GM12878 (cell line): ENCODE measurements around the gene PLA2G6. TPM values are rescaled to one million over a fixed set of nuclear protein-coding genes. Genes with fewer than 3 reads are reported as not detected.

Source experiments
- ATAC-seq: fragments of 200-7000 bp; cut with Tn5 transposase; 3 replicates; pipeline ENCODE4 v1.9.1; 2020; ENCODE audit warnings: mild to moderate bottlenecking, moderate library complexity
- BruUV-seq: library from RNA; stranded (reverse); fragments of 400-500 nt; replicated peaks from 2 replicates; lab custom pipeline; 2021; lab: Mats Ljungman, UMichigan
- CTCF ChIA-PET: fragments of 300-600 bp; sonication (Branson Sonifier 250); formaldehyde crosslinking; extraction: SDS; loops from one replicate; lab custom pipeline; 2021; ENCODE audit warnings: inconsistent platforms; lab: Yijun Ruan, JAX
- POLR2A ChIA-PET: fragments of 350-600 bp; formaldehyde crosslinking; extraction: SDS; loops from one replicate; lab custom pipeline; 2021; ENCODE audit warnings: inconsistent platforms; lab: Charles Lee
- RAD21 ChIA-PET: fragments of 300-600 bp; sonication (Branson Sonifier 250); formaldehyde crosslinking; loops from one replicate; lab custom pipeline; 2023; ENCODE audit warnings: antibody characterized with exemption; ENCODE audit not compliant: unreplicated experiment; lab: Charles Lee
- SMC1A ChIA-PET: fragments of 300-600 bp; sonication (Branson Sonifier 250); formaldehyde crosslinking; loops from one replicate; lab custom pipeline; 2023; ENCODE audit not compliant: unreplicated experiment, uncharacterized antibody; lab: Charles Lee
- DNase-seq: peaks from one replicate; pipeline ENCODE4 v3.0.0-alpha.2; 2011; ENCODE audit warnings: low read depth, low spot score
- FAIRE-seq: peaks from 3 replicates; lab custom pipeline; 2011; peaks lifted over from hg19 to GRCh38; lab: Jason Lieb, UNC
- H2AFZ ChIP-seq: 2 replicates; pipeline ENCODE4 v1.6.0; 2011; ENCODE audit warnings: low read depth, low read length, control low read depth; ENCODE audit not compliant: control insufficient read depth
- H3K27ac ChIP-seq: 2 replicates; pipeline ENCODE4 v1.5.1; 2011; ENCODE audit warnings: control low read depth; ENCODE audit not compliant: control insufficient read depth, insufficient read depth
- H3K27me3 ChIP-seq, 2 experiments: replicated peaks in 1 of 2; 2 replicates each; pipeline versions ENCODE4 v1.6.0 to v1.6.1; 2011; ENCODE audit warnings: low read length in 1 of 2; ENCODE audit not compliant: control insufficient read depth in 2 of 2, insufficient read depth in 2 of 2
- H3K36me3 ChIP-seq, 2 experiments: 2 replicates each; pipeline ENCODE4 v1.5.1; 2011; ENCODE audit warnings: low read length in 1 of 2; ENCODE audit not compliant: control insufficient read depth in 2 of 2, insufficient read depth in 2 of 2
- H3K4me1 ChIP-seq: 2 replicates; pipeline ENCODE4 v1.6.1; 2011; ENCODE audit warnings: mild to moderate bottlenecking, low read length, moderate library complexity, mixed read lengths; ENCODE audit not compliant: control insufficient read depth, insufficient read depth
- H3K4me2 ChIP-seq: 2 replicates; pipeline ENCODE4 v1.6.0; 2011; ENCODE audit warnings: control low read depth; ENCODE audit not compliant: control insufficient read depth, insufficient read depth
- H3K4me3 ChIP-seq: fragments of 200-600 bp; sonication (generic); 2 replicates; pipeline ENCODE4 v1.5.1; 2016
- H3K79me2 ChIP-seq: 2 replicates; pipeline ENCODE4 v1.6.0; 2011; ENCODE audit warnings: low read length; ENCODE audit not compliant: control insufficient read depth, insufficient read depth
- H3K9ac ChIP-seq: 2 replicates; pipeline ENCODE4 v1.8.0; 2011; ENCODE audit warnings: low read length, control low read depth, mixed read lengths; ENCODE audit not compliant: control insufficient read depth, insufficient read depth
- H3K9me3 ChIP-seq: replicated peaks from 3 replicates; pipeline ENCODE4 v1.5.1; 2011; ENCODE audit warnings: mild to moderate bottlenecking, low read length; ENCODE audit not compliant: control insufficient read depth, insufficient read depth
- H4K20me1 ChIP-seq: 2 replicates; pipeline ENCODE4 v1.6.0; 2011; ENCODE audit not compliant: control insufficient read depth, insufficient read depth
- ATF7 ChIP-seq: fragments of 450-650 bp; IDR thresholded peaks from 2 replicates; pipeline ENCODE4 v1.6.1; 2016; ENCODE audit warnings: low read depth, mild to moderate bottlenecking
- CREM ChIP-seq: IDR thresholded peaks from 2 replicates; pipeline ENCODE4 v1.6.1; 2014; ENCODE audit warnings: antibody characterized with exemption, low read depth
- DPF2 ChIP-seq: fragments of 450-650 bp; IDR thresholded peaks from 2 replicates; pipeline ENCODE4 v1.6.1; 2017; ENCODE audit warnings: mild to moderate bottlenecking
- FOXM1 ChIP-seq: IDR thresholded peaks from 2 replicates; pipeline ENCODE4 v1.6.1; 2012; ENCODE audit warnings: low read depth, mild to moderate bottlenecking, inconsistent platforms, low read length, moderate library complexity
- MXI1 ChIP-seq: fragments of 150-350 bp; IDR thresholded peaks from 2 replicates; pipeline ENCODE4 v1.6.1; 2011; ENCODE audit warnings: low read depth, mild to moderate bottlenecking, inconsistent platforms, low read length, improper control_type of control experiment
- MYC ChIP-seq: IDR thresholded peaks from 2 replicates; pipeline ENCODE4 v1.6.1; 2011; ENCODE audit warnings: mild to moderate bottlenecking, low read length, moderate library complexity, inconsistent platforms; ENCODE audit not compliant: insufficient read depth, insufficient replicate concordance, insufficient read length, severe bottlenecking
- NR2C2 ChIP-seq: IDR thresholded peaks from 2 replicates; pipeline ENCODE4 v1.6.1; 2011; ENCODE audit warnings: borderline replicate concordance, low read depth; ENCODE audit not compliant: control insufficient read depth, insufficient read length
- NR2F1 ChIP-seq: fragments of 450-650 bp; conservative IDR thresholded peaks from 2 replicates; pipeline ENCODE4 v1.6.1; 2017; ENCODE audit warnings: mild to moderate bottlenecking
- SMAD1 ChIP-seq: fragments of 450-650 bp; IDR thresholded peaks from 2 replicates; pipeline ENCODE4 v1.6.1; 2018; ENCODE audit warnings: mild to moderate bottlenecking, low read depth; ENCODE audit not compliant: partially characterized antibody
- ZBTB11 ChIP-seq: fragments of 450-650 bp; formaldehyde crosslinking; IDR thresholded peaks from 2 replicates; pipeline ENCODE4 v1.5.0; 2022; ENCODE audit warnings: mild to moderate bottlenecking, missing genetic modification characterization
- ZNF274 ChIP-seq: IDR thresholded peaks from one replicate; pipeline ENCODE4 v1.8.0; 2011; ENCODE audit not compliant: insufficient read length, insufficient read depth
- WGBS: methylation state at CpG from one replicate; pipeline ENCODE4 v1.1.6; 2016; ENCODE audit warnings: low lambda C conversion rate; ENCODE audit not compliant: insufficient replicate concordance, insufficient coverage; ENCODE audit errors: missing lambda C conversion rate; 5-methylcytosine and 5-hydroxymethylcytosine counted together
- in situ Hi-C: fragments of 300-500 bp; cut with MboI; formaldehyde crosslinking; loops from 9 replicates; pipeline ENCODE4 v1.14.3; 2018; ENCODE audit warnings: mixed read lengths
- intact Hi-C: fragments of 100-400 bp; cut with micrococcal nuclease; formaldehyde crosslinking; loops from one replicate; pipeline ENCODE4 v1.14.2; 2022; ENCODE audit not compliant: unreplicated experiment
- polyA plus RNA-seq, 11 experiments: library from polyadenylated mRNA; depleted of rRNA in 4 of 11; unstranded in 6 of 11; stranded (reverse) in 5 of 11; fragments of >200 nt; fragmentation: Nextera tagmentation in 4 of 11; fragmentation: Illumina TruSeq in 1 of 11; extraction: Ambion mirVana in 4 of 11; extraction: Trizol in 1 of 11; gene quantifications; 1 replicate in 1 of 11; 2 replicates in 10 of 11; pipeline versions ENCODE4 v1.2.1 to v1.2.3, GENCODE V29; 2011 to 2016; ENCODE audit warnings: inconsistent platforms in 2 of 11, missing spikeins in 2 of 11, low read depth in 1 of 11
- total RNA-seq, 4 experiments: library from RNA; depleted of rRNA in 3 of 4; stranded (reverse); fragments of >200 nt in 3 of 4; fragmentation: Illumina TruSeq in 1 of 4; extraction: Trizol in 1 of 4; gene quantifications; 2 replicates each; pipeline versions ENCODE4 v1.2.1 to v1.2.3, GENCODE V29; 2013 to 2021
- TF ChIP-seq, protein P1 (sequence below): fragments of 450-650 bp; formaldehyde crosslinking; IDR thresholded peaks from 2 replicates; pipeline ENCODE4 v1.4.0; 2020; ENCODE audit warnings: mild to moderate bottlenecking, moderate library complexity

The PLA2G6 gene
- total and polyA plus RNA-seq, 10 of the 15 experiments (the other 5 are each of a cell fraction or from before 2014, with no cell fraction given): 0.15 to 42.2 (median 15.8) TPM

DNA sequence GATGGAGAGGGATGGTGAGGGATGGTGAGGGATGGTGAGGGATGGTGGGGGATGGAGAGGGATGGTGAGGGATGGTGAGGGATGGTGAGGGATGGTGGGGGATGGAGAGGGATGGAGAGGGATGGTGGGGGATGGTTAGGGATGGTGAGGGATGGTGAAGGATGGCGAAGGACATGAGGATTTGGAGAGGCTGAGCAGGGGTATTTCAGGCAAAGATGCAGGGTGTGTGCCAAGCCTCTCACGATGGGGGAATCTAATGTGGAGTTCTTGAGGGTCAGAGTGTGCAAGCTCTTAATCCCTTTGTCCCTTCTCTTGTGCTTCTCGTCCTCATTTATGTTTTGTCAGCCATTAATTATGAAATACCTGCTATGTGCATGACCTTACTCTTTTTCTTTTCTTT, 7.5 kb upstream of the PLA2G6 start:
- FAIRE-seq: peak; percentile 84
- no peaks in the 10 kb centered on the region for H3K36me3 ChIP-seq
- POLR2A ChIA-PET: no interaction called here

DNA sequence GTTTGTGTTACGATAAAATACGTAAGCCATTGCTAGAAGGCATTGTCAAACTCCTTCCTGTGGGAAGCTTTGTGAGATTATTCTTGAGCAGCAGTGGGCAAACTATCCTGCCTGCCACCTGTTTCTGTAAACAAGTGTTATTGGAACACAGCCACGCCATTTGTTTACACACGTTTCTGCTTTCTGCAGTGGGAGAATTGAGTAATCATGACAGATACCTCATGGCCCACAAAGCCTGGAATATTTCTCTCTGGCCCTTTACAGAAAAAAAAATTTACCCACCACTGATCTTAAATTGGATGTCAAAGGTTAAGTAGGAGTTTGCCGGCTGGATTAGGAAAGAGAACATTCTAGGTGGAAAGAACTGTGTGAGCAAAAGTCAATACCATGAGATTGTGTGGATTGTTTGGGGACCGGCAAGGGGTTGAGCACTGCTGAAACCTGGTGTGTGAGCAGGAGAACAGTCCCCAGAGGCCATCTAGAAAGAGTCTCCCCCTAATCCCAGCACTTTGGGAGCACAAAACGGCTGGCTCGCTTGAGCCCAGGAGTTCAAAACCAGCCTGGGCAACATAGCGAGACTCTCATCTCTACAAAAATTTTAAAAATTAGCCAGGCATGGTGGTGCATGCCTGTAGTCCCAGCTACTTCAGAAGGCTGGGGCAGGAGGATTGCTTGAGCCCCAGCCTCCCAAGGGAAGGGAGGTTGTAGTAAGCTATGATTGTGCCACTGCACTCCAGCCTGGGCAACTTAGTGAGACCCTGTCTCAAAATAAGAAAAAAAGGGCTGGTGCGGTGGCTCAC, 6.0 kb upstream of the PLA2G6 start:
- WGBS: 58% methylated on average over 10 of the region's 10 CpGs
- H2AFZ ChIP-seq: no peak overlapping the region
- DNase-seq (no peak), FAIRE-seq (no peak), ATAC-seq (no peak)
- ChIA-PET SMC1A (no interaction called here), RAD21 (no interaction called here), CTCF (interaction anchor here (1.0 to 1.2 kb wide), 2 partner anchors 8 to 17 kb away, joined by 3 read pairs; no protein-coding TSS in a partner anchor), POLR2A (interaction anchor here (0.7 to 0.8 kb wide), 2 partner anchors 11 to 36 kb away, joined by 3 read pairs; no protein-coding TSS in a partner anchor)
- no peaks in the 10 kb centered on the region for H3K9me3 ChIP-seq
- intact Hi-C loops (no loop called here), in situ Hi-C loops (no loop called here)
- H3K27me3 ChIP-seq: no peaks in the 10 kb centered on the region
- BruUV-seq: no TSS peak
- no peak overlapping the region for H3K27ac ChIP-seq
- H3K4me1 ChIP-seq: no peaks in the 10 kb centered on the region
- H3K4me2 ChIP-seq: no peak overlapping the region
- no peak overlapping the region for H3K4me3 ChIP-seq
- no peak overlapping the region for H3K9ac ChIP-seq
- H3K36me3 ChIP-seq: no peaks in the 10 kb centered on the region
- no peaks in the 10 kb centered on the region for H3K79me2 ChIP-seq
- no peaks in the 10 kb centered on the region for H4K20me1 ChIP-seq
- TF ChIP-seq SMAD1 (no peak), ZBTB11 (no peak), ZNF274 (no peak), NR2C2 (no peak), DPF2 (no peak)
- TF ChIP-seq, protein P1, sequence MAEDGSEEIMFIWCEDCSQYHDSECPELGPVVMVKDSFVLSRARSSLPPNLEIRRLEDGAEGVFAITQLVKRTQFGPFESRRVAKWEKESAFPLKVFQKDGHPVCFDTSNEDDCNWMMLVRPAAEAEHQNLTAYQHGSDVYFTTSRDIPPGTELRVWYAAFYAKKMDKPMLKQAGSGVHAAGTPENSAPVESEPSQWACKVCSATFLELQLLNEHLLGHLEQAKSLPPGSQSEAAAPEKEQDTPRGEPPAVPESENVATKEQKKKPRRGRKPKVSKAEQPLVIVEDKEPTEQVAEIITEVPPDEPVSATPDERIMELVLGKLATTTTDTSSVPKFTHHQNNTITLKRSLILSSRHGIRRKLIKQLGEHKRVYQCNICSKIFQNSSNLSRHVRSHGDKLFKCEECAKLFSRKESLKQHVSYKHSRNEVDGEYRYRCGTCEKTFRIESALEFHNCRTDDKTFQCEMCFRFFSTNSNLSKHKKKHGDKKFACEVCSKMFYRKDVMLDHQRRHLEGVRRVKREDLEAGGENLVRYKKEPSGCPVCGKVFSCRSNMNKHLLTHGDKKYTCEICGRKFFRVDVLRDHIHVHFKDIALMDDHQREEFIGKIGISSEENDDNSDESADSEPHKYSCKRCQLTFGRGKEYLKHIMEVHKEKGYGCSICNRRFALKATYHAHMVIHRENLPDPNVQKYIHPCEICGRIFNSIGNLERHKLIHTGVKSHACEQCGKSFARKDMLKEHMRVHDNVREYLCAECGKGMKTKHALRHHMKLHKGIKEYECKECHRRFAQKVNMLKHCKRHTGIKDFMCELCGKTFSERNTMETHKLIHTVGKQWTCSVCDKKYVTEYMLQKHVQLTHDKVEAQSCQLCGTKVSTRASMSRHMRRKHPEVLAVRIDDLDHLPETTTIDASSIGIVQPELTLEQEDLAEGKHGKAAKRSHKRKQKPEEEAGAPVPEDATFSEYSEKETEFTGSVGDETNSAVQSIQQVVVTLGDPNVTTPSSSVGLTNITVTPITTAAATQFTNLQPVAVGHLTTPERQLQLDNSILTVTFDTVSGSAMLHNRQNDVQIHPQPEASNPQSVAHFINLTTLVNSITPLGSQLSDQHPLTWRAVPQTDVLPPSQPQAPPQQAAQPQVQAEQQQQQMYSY (CRISPR knock-in tag): no peak

More for the DNA sequence above, 7.5 kb upstream of the PLA2G6 start:
- no peaks in the 10 kb centered on the region for H3K79me2 ChIP-seq
- H3K4me1 ChIP-seq: no peaks in the 10 kb centered on the region
- DNase-seq (no peak), ATAC-seq (no peak)
- no peak overlapping the region for H3K27ac ChIP-seq
- BruUV-seq: no TSS peak
- no peaks in the 10 kb centered on the region for H4K20me1 ChIP-seq
- ChIA-PET RAD21 (interaction anchor here (0.5 kb wide), 1 partner anchor 10 kb away, joined by 5 read pairs; no protein-coding TSS in a partner anchor), SMC1A (interaction anchor here (1.8 kb wide), 1 partner anchor 15 kb away, joined by 5 read pairs; no protein-coding TSS in a partner anchor), CTCF (no interaction called here)
- no peaks in the 10 kb centered on the region for H3K9me3 ChIP-seq
- TF ChIP-seq CREM (no peak), MXI1 (no peak), MYC (no peak), ATF7 (no peak), FOXM1 (no peak), NR2F1 (no peak)
- 23% methylated on average over 2 of the region's 3 CpGs for WGBS
- in situ Hi-C loops (no loop called here), intact Hi-C loops (no loop called here)
- no peak overlapping the region for H3K4me2 ChIP-seq
- H3K27me3 ChIP-seq: no peaks in the 10 kb centered on the region
- H2AFZ ChIP-seq: no peak overlapping the region
- H3K9ac ChIP-seq: no peak overlapping the region
- no peak overlapping the region for H3K4me3 ChIP-seq
